ENCODE data around the gene AMOTL2. TPM values are rescaled to one million over a fixed set of nuclear protein-coding genes. Genes with fewer than 3 reads are reported as not detected.

The AMOTL2 gene
- total and polyA plus RNA-seq, 9 of the 15 experiments (the other 6 are each of a cell fraction or from before 2014, with no cell fraction given) = 0.12 to 0.31 TPM; not detected in 7

GRCh38 chr3:134328147-134328591, 46.1 kb downstream of the AMOTL2 start:
- CTCF ChIA-PET (ENCODE audit: low intra/inter-chr PET ratio) = no interaction called here

More at GRCh38 chr3:134328147-134328591, 46.1 kb downstream of the AMOTL2 start:
- H3K4me3 ChIP-seq = no peak overlapping the region
- no peak overlapping the region for H3K4me2 ChIP-seq (ENCODE audit: insufficient read depth, low read length)
- TF ChIP-seq RBM25 (IDR thresholded peaks at IDR 0.05; ENCODE audit: low read depth, low read length, severe bottlenecking) (peak; percentile 31), HOMEZ (CRISPR knock-in tag; IDR thresholded peaks at IDR 0.05) (no peak)
- H3K9me1 ChIP-seq (ENCODE audit: control insufficient read depth, insufficient read depth, low read length) = no peaks in the 10 kb centered on the region
- no peak overlapping the region for H3K27ac ChIP-seq (ENCODE audit: extremely low read depth, low read depth, low read length)
- intact Hi-C loops (cut with micrococcal nuclease) = no loop called here
- peaks cover under 1 to 35% of the 10 kb centered on the region in 2 experiments; a peak in 3 of 5 replicates for H3K27me3 ChIP-seq (ENCODE audit: control insufficient read depth in 2 of 2, insufficient read depth in 2 of 2, low read length in 2 of 2)
- no peaks in the 10 kb centered on the region for H3K4me1 ChIP-seq (replicated peaks in 1 of 2; ENCODE audit: control insufficient read depth in 2 of 2, insufficient read depth in 2 of 2, low read length in 2 of 2)
- DNase-seq (ENCODE audit: extremely low read depth in 1 of 4, low spot score in 3 of 4) (no peak), FAIRE-seq (no peak), ATAC-seq (no peak)
- H3K79me2 ChIP-seq (ENCODE audit: control insufficient read depth, insufficient read depth, low read length) = no peaks in the 10 kb centered on the region
- POLR2A ChIA-PET = interaction anchor here (0.7 to 1.0 kb wide), 2 partner anchors 10 to 147 kb away, joined by 3 read pairs; no protein-coding TSS in a partner anchor
- in situ Hi-C loops (cut with MboI) = no loop called here
- no peaks in the 10 kb centered on the region for H3K36me3 ChIP-seq (ENCODE audit: control insufficient read depth, insufficient read depth, low read length)
- H3K9me3 ChIP-seq (replicated peaks; ENCODE audit: control insufficient read depth, insufficient read depth, low read depth, low read length) = no peaks in the 10 kb centered on the region
- no peak overlapping the region for H2AFZ ChIP-seq (ENCODE audit: low read depth, low read length)
- H4K20me1 ChIP-seq (replicated peaks; ENCODE audit: control insufficient read depth, insufficient read depth, low read length) = no peaks in the 10 kb centered on the region
- BruUV-seq (replicated peaks) = no TSS peak
- H3K9ac ChIP-seq (ENCODE audit: insufficient read depth in 1 of 2, low read depth in 2 of 2, low read length in 2 of 2) = no peak overlapping the region
- 0% methylated on average over 4 of the region's 6 CpGs for WGBS (ENCODE audit: insufficient coverage, low coverage, missing lambda C conversion rate)

Measured in K562 (cell line).